GM10266 (cell line): Measurements from ENCODE around the gene TMIE.

Experiments
- DNase-seq: peaks from one replicate; pipeline ENCODE4 v3.0.0; 2012; ENCODE audit errors: extremely low spot score
- TF ChIP-seq, protein P1 (sequence below): IDR thresholded peaks from 2 replicates; pipeline ENCODE4 v1.5.1; 2012; ENCODE audit warnings: mild to moderate bottlenecking, low read depth; ENCODE audit not compliant: control insufficient read depth, insufficient read depth; ENCODE audit errors: missing control alignments

The TMIE gene

DNA sequence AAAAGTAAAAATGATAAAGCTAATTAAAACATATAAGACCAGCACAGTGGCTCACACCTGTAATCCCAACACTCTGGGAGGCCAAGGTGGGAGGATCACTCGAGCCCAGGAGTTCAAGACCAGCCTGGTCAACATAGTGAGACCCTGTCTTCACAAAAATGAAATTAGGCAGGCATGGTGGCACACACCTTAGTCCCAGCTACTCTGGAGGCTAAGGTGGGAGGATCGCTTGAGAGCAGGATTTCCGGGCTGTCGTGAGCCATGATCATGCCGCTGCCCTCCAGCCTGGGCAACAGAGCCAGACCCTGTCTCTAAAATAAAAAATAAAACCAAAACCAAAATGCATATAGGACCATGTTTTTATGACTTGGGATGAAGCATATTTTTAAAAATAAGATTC is 21.3 kb downstream of the TMIE start:
- DNase-seq, result no peak
- TF ChIP-seq, protein P1, sequence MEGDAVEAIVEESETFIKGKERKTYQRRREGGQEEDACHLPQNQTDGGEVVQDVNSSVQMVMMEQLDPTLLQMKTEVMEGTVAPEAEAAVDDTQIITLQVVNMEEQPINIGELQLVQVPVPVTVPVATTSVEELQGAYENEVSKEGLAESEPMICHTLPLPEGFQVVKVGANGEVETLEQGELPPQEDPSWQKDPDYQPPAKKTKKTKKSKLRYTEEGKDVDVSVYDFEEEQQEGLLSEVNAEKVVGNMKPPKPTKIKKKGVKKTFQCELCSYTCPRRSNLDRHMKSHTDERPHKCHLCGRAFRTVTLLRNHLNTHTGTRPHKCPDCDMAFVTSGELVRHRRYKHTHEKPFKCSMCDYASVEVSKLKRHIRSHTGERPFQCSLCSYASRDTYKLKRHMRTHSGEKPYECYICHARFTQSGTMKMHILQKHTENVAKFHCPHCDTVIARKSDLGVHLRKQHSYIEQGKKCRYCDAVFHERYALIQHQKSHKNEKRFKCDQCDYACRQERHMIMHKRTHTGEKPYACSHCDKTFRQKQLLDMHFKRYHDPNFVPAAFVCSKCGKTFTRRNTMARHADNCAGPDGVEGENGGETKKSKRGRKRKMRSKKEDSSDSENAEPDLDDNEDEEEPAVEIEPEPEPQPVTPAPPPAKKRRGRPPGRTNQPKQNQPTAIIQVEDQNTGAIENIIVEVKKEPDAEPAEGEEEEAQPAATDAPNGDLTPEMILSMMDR, result no peak

DNA sequence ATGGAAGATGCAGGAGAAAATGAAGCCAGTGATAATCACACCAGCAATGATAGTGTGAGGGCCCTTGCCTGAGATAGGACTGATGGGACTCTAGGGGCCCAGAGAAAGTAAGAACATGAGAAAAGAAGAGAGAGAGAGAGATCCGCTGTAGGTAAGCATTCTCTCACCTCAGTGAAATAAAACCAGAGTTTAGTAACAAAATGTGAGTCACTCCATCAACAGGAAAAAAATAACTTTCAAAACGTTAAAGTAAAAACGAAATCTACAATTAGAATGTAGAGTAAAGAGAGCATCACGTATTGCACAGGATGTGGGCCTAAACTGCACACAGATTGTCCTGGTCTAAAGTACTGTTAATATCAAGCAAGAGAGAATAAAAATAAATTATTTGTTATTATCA is 23.2 kb downstream of the TMIE start:
- no peak for DNase-seq
- TF ChIP-seq, protein P1, result no peak

DNA sequence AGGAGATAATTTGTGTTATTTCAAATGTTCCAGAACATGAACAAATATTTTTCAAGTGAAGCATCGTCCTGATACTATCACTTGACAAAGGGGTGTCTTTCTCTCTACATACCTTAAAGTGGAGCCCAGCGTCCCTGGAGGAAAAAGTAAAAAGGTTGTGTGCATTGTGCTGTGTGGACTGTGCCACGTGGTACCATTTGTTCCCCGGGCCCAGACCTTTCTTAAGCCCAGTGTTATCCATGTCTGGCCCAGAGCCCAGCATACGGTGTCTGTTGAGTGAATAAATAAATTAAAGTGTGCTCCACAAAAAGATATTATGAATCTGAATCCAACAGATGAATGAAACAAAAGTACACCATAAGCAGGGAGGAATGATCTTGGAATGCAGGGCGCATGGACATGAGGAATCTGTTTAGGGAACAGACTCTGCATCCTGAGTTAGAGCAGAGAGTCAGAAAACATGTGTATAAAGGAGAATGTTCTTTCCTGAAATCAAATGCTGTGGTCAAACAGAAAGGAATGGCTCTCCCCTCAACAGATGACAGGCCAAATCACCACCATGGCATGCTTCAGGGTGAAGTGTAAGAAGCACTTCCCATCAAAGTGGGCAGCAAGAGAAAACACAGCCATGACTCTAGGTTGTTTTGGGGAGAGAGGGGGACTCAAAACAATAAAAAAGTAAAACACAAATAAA is 24.6 kb downstream of the TMIE start:
- no peak for DNase-seq
- TF ChIP-seq, protein P1, result no peak

DNA sequence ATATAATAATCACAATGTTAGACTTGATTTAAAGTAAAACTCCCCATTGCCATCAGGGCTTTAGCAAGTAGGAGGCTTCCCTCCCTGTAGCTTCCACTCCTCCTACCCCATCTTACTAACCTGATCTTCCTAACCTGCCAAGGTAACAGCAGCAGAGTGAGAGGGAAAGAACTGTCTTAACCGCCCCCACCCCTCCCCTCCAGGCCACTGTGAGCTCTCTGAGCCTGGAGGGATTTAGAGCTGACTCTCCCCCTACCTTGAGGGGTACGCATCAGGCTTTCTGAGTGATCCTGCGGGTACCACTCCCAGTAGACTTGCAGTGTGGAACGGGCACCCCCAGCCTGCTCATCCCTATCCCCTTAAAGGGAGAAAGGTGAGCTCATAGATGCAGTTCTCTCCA is 27.8 kb downstream of the TMIE start:
- no peak for DNase-seq
- TF ChIP-seq, protein P1, result no peak

DNA sequence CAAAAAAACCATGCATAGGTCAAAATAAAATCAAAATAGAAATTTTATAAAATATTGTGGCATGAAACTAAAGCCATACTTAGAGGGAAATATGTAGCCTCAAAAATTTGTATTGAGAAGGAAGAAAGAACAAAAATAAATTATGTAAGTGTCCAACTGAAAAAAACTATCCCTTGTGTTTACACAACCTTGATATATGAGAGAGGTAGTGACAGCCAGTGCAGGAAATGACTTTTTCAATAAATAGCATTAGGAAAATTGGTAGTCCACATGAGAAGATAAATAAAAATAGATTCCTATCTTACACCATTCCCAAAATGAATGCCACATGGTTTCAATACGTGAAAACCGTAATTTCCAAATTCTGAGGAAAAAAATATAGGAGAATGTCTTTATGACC is 29.6 kb downstream of the TMIE start:
- no peak for DNase-seq
- TF ChIP-seq, protein P1, result no peak

DNA sequence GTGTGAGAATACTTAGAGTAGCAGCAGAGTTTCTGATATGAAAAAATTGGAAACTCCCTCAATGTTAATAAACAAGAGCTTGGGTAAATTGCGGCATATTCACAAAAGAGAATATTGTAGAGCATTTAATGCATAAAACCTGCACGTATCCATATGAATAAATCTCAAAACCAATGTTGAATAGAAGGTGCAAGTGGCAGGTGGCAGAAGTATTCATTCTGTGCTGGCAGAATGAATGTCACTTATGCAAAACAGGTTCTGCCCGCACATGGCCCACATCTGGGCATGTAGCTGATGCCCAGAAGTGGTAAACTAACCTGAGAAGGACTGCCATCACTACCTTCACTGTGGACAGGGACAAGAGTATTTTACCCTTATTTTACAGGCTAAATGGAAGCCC is 30.6 kb downstream of the TMIE start:
- TF ChIP-seq, protein P1, result no peak
- DNase-seq, result no peak

DNA sequence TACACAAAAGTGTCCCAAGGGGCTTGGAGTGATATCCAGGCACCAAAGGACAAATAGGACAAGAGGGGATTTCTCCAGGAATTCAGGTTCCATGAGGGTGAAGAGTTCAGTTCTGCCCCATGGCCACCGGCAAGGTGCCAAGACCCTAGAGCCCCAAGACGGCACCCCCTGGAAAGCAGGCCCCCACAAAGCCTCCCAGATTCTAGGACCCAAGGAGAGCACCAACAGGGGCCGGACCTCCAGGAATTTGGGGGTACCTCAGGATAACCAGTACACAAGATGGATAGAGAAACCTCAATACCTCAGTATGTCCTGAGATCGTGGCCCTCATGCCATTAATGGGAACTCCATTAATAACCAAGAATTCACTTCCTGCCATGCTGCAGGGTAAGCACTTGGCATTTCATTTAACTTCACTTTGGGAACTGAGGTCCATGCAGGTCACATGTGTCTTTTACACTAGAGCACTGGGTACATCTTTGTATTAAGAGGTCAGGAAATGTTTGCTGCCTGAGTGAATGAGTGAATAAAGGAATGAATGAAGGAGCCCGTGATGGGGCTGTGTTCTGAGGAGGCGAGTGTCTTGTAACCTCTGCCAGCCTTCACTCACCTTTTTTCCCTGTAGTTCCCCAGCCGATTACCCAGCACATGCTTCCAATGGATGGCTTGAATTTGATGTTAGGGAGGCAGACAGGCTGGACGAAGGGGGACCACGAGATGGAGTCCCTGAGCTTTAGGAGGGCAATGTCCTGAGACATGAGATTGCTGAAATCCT is 32.0 kb downstream of the TMIE start:
- TF ChIP-seq, protein P1, result peak; percentile 5
- DNase-seq, result no peak
